T-helper 2 cell treated with Interferon-gamma antibody and Interleukin-4, amounts not matched to agents 100 ng/mL and 5 ng/mL, for 36 hours (primary cell): ENCODE measurements around the gene HSD17B10. TPM values are rescaled to one million over a fixed set of nuclear protein-coding genes. Genes with fewer than 3 reads are reported as not detected.

Experiments
- intact Hi-C: fragments of 100-400 bp; cut with micrococcal nuclease; formaldehyde crosslinking; loops from one replicate; pipeline ENCODE4 v1.15.1; 2023
- total RNA-seq: library from RNA; stranded (reverse); gene quantifications from 2 replicates; pipeline ENCODE4 v1.2.3, GENCODE V29; 2022

Gene HSD17B10
- total RNA-seq, 1 donor from 2014 or later: 125 TPM

GRCh38 chrX:53438174-53438831 lies 4.1 kb upstream of the HSD17B10 start:
- intact Hi-C loops: loop anchor here (5.0 kb wide), 1 partner anchor 121 kb away; no protein-coding TSS in a partner anchor

GRCh38 chrX:53437206-53437605 lies 3.0 kb upstream of the HSD17B10 start:
- intact Hi-C loops: loop anchor here (5.0 kb wide), 1 partner anchor 120 kb away; no protein-coding TSS in a partner anchor

- intact Hi-C loops: loop anchor here (5.0 kb wide), 1 partner anchor 119 kb away; no protein-coding TSS in a partner anchor
These were observed 1.8 kb upstream of the HSD17B10 start for GRCh38 chrX:53435997-53436396.

- intact Hi-C loops: no loop called here
These were observed 3.9 kb downstream of the HSD17B10 start for GRCh38 chrX:53430231-53430630.

GRCh38 chrX:53429755-53430154 lies 4.4 kb downstream of the HSD17B10 start:
- intact Hi-C loops: loop anchor here (10.0 kb wide), 3 partner anchors 255 to 615 kb away; partner anchors contain the start of genes HUWE1, PHF8 and TSPYL2

GRCh38 chrX:53422861-53423306 lies 11.3 kb downstream of the HSD17B10 start, which contains the start of gene RIBC1:
Gene RIBC1 (plus strand): TSS chrX:53422873. CDS start chrX:53426277, 3,404 bp downstream.
- intact Hi-C loops: loop anchor here (1.0 to 10.0 kb wide), 5 partner anchors 11 to 622 kb away; partner anchors contain the start of genes HSD17B10, HUWE1, KDM5C and PHF8

- intact Hi-C loops: loop anchor here (1.0 to 10.0 kb wide), 5 partner anchors 12 to 623 kb away; partner anchors contain the start of genes HSD17B10, HUWE1, KDM5C and PHF8
These were observed 11.9 kb downstream of the HSD17B10 start, which contains the start of gene SMC1A for GRCh38 chrX:53422086-53422860. Gene SMC1A (minus strand): TSS chrX:53422654. CDS start chrX:53422600, 54 bp downstream.

- intact Hi-C loops: loop anchor here (1.0 to 10.0 kb wide), 5 partner anchors 13 to 623 kb away; partner anchors contain the start of genes HSD17B10, HUWE1, KDM5C and PHF8
These were observed 12.4 kb downstream of the HSD17B10 start for GRCh38 chrX:53421772-53422085.

- intact Hi-C loops: loop anchor here (10.0 kb wide), 3 partner anchors 264 to 624 kb away; partner anchors contain the start of genes HUWE1, PHF8 and TSPYL2
These were observed 13.0 kb downstream of the HSD17B10 start for GRCh38 chrX:53421125-53421524.

GRCh38 chrX:53420351-53420750 lies 13.8 kb downstream of the HSD17B10 start:
- intact Hi-C loops: loop anchor here (10.0 kb wide), 3 partner anchors 264 to 624 kb away; partner anchors contain the start of genes HUWE1, PHF8 and TSPYL2

- intact Hi-C loops: no loop called here
These were observed 21.7 kb downstream of the HSD17B10 start for GRCh38 chrX:53412446-53412845.

- intact Hi-C loops: no loop called here
These were observed 30.6 kb downstream of the HSD17B10 start for GRCh38 chrX:53403535-53403934.

GRCh38 chrX:53398216-53398615 lies 36.0 kb downstream of the HSD17B10 start:
- intact Hi-C loops: no loop called here

- intact Hi-C loops: no loop called here
These were observed 38.4 kb downstream of the HSD17B10 start for GRCh38 chrX:53395605-53396298.

GRCh38 chrX:53383376-53384076 lies 50.6 kb downstream of the HSD17B10 start:
- intact Hi-C loops: no loop called here

Other genes with a start within 250 kb of the HSD17B10 start
- gene KDM5C, start 209.2 kb downstream of the HSD17B10 start, total RNA-seq: 75.4 and 92.8 TPM in 2 replicates
- 0.20 and 0.55 TPM in 2 replicates for gene IQSEC2, start 152.8 kb downstream of the HSD17B10 start, total RNA-seq
- gene SMC1A, start 11.7 kb downstream of the HSD17B10 start, total RNA-seq: 130 and 142 TPM in 2 replicates
- 0.61 and 0.68 TPM in 2 replicates for gene RIBC1, start 11.5 kb downstream of the HSD17B10 start, total RNA-seq